MCF 10A (cell line): Measurements from ENCODE around the gene TPD52L1. TPM values are rescaled to one million over a fixed set of nuclear protein-coding genes. Genes with fewer than 3 reads are reported as not detected.
A peak's percentile ranks its signal among the peaks of the same experiment; 100 is the strongest.

ENCODE experiments used
- BruUV-seq: library from RNA; stranded (reverse); fragments of 400-500 nt; replicated peaks from 2 replicates; lab custom pipeline; 2021; lab: Mats Ljungman, UMichigan
- CTCF ChIA-PET: fragments of 300-600 bp; sonication (Branson Sonifier 250); formaldehyde crosslinking; extraction: SDS; loops from one replicate; lab custom pipeline; 2021; ENCODE audit warnings: antibody characterized with exemption, inconsistent platforms; lab: Yijun Ruan, JAX
- POLR2A ChIA-PET: fragments of 300-600, 350-650 bp; sonication (Branson Sonifier 250); formaldehyde crosslinking; extraction: SDS; loops from one replicate; lab custom pipeline; 2020; ENCODE audit warnings: antibody characterized with exemption, inconsistent platforms; lab: Yijun Ruan, JAX
- DNase-seq: peaks from one replicate; pipeline ENCODE4 v3.0.0-alpha.2; 2018; ENCODE audit not compliant: unreplicated experiment
- H3K27ac Mint-ChIP-seq: one replicate; pipeline ENCODE4 v1.8.0; 2022; ENCODE audit warnings: mild to moderate bottlenecking, low read depth, mixed read lengths; ENCODE audit not compliant: unreplicated experiment
- H3K27me3 Mint-ChIP-seq: one replicate; pipeline ENCODE4 v1.8.0; 2022; ENCODE audit warnings: mixed read lengths; ENCODE audit not compliant: insufficient read depth, unreplicated experiment
- H3K36me3 Mint-ChIP-seq: one replicate; pipeline ENCODE4 v1.8.0; 2022; ENCODE audit warnings: mild to moderate bottlenecking, moderate library complexity, mixed read lengths; ENCODE audit not compliant: insufficient read depth, unreplicated experiment
- H3K4me1 Mint-ChIP-seq: one replicate; pipeline ENCODE4 v1.8.0; 2022; ENCODE audit warnings: mixed read lengths; ENCODE audit not compliant: insufficient read depth, unreplicated experiment
- H3K4me3 Mint-ChIP-seq: one replicate; pipeline ENCODE4 v1.8.0; 2022; ENCODE audit warnings: mild to moderate bottlenecking, moderate library complexity, mixed read lengths; ENCODE audit not compliant: unreplicated experiment
- H3K9me3 Mint-ChIP-seq: one replicate; pipeline ENCODE4 v1.8.0; 2022; ENCODE audit warnings: mixed read lengths; ENCODE audit not compliant: unreplicated experiment
- CTCF ChIP-seq: fragments of 200-600 bp; IDR thresholded peaks from one replicate; pipeline ENCODE4 v1.8.0; 2022; ENCODE audit warnings: antibody characterized with exemption, mild to moderate bottlenecking; ENCODE audit not compliant: unreplicated experiment
- intact Hi-C: fragments of 100-400 bp; cut with micrococcal nuclease; formaldehyde crosslinking; loops from 2 replicates; pipeline ENCODE4 v1.14.1; 2022
- total RNA-seq: library from RNA; stranded (reverse); gene quantifications from 2 replicates; pipeline ENCODE4 v1.2.3, GENCODE V29; 2022

Gene TPD52L1
- total RNA-seq, 1 experiment from 2014 or later, result 69.5 TPM

GRCh38 chr6:125197795-125198269, 44.3 kb downstream of the TPD52L1 start:
- ChIA-PET POLR2A (interaction anchor here (0.6 to 2.8 kb wide), 21 partner anchors 10 to 598 kb away, joined by 3 to 17 read pairs (median 5); partner anchors contain the start of genes HDDC2 and TPD52L1), CTCF (interaction anchor here (0.6 to 3.2 kb wide), 8 partner anchors 10 to 589 kb away, joined by 3 to 18 read pairs (median 4); partner anchors contain the start of gene TPD52L1)
- BruUV-seq, result no TSS peak
- Mint-ChIP-seq H3K36me3 (no peaks in the 10 kb centered on the region), H3K27me3 (no peaks in the 10 kb centered on the region), H3K4me1 (peaks cover 62% of the 10 kb centered on the region), H3K4me3 (no peak overlapping the region), H3K27ac (peak overlapping the region; percentile 82), H3K9me3 (no peaks in the 10 kb centered on the region)
- intact Hi-C loops, result no loop called here
- TF ChIP-seq CTCF, result no peak
- DNase-seq, result peak; percentile 98

DNA sequence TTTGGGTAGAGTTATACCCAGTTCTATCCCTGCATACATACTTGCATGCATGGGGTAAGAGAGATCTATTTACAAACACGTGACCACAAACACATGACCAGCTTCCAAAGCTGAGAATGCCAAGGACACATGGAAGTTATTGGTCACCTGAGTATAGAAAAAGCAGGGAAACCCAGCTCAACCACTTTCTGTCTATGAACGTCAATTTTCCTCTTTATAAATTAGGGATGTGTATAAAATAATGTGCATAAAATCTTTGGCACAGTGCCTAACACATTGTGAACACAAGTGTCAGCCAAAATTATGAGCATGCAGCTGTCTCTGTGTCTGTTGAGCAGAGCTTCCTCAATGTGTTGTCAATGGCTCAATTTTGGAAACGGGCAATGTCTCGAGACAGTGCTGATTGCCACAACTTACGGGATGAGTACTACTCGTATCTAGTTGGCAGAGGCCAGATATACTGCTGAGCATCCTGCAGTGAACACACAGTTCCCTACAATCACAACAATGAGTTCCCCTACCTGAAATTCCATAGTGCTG, 44.9 kb downstream of the TPD52L1 start:
- no TSS peak for BruUV-seq
- Mint-ChIP-seq H3K4me3 (no peak overlapping the region), H3K27me3 (no peaks in the 10 kb centered on the region), H3K36me3 (no peaks in the 10 kb centered on the region), H3K27ac (peak overlapping the region; percentile 82), H3K9me3 (no peaks in the 10 kb centered on the region), H3K4me1 (peaks cover 56% of the 10 kb centered on the region)
- POLR2A ChIA-PET, result interaction anchor here (0.6 to 2.8 kb wide), 27 partner anchors 10 to 759 kb away, joined by 3 to 17 read pairs (median 4); partner anchors contain the start of genes HDDC2 and TPD52L1
- peak; percentile 57 for DNase-seq
- intact Hi-C loops, result no loop called here
- no peak for TF ChIP-seq CTCF
- CTCF ChIA-PET, result interaction anchor here (0.6 to 3.2 kb wide), 8 partner anchors 9 to 588 kb away, joined by 3 to 18 read pairs (median 4); partner anchors contain the start of gene TPD52L1

- BruUV-seq, result no TSS peak
- no peaks in the 10 kb centered on the region for H3K9me3 Mint-ChIP-seq
- intact Hi-C loops, result no loop called here
- no peaks in the 10 kb centered on the region for H3K27me3 Mint-ChIP-seq
- no peaks in the 10 kb centered on the region for H3K36me3 Mint-ChIP-seq
- no peak for DNase-seq
- CTCF ChIA-PET, result no interaction called here
- no peak for TF ChIP-seq CTCF
- H3K4me3 Mint-ChIP-seq, result no peak overlapping the region
- H3K27ac Mint-ChIP-seq, result peak overlapping the region; percentile 93
- POLR2A ChIA-PET, result no interaction called here
- peaks cover 51% of the 10 kb centered on the region for H3K4me1 Mint-ChIP-seq
Observed at GRCh38 chr6:125200941-125201340, 47.4 kb downstream of the TPD52L1 start.

DNA sequence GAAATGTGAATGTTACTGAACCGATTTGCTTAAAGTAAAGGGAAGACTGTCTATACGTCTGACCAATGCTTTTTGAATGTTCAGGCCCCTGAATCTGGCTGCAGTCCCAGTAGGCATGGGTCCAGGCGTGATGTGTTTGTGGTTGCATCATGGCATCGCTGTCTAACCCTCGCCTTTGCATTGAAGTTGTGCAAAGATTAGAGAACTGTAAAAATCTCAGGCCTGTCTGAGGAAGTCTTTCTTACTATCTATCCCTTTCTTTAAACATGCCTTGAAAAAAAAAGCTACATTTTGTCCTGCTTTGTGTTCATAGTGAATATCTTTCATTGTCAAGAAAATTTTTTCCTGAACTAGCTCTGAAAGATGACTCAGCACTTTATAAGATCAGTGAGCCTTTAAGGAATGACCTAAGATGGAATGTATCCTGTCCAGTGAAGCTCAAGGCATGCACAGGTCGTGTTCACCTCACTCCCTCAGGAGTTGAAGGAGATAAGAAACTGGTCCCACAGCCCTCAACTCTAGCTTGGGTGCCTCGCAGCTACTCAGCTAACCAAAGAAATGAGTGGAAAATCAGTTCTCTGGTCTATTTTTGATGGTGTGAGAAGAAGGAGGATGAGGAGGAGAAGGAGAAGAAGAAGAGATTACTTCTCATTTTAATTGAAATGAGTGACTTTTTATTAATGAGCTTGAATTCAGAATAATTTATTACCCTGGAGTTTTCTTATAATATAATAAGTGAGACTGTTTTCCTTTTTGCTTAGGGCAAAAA, 48.6 kb downstream of the TPD52L1 start:
- DNase-seq, result peak; percentile 96
- CTCF ChIA-PET, result interaction anchor here (0.6 to 2.6 kb wide), 20 partner anchors 9 to 1434 kb away, joined by 3 to 8 read pairs (median 4); partner anchors contain the start of gene TPD52L1
- H3K4me3 Mint-ChIP-seq, result peak overlapping the region; percentile 37
- peaks cover 42% of the 10 kb centered on the region for H3K4me1 Mint-ChIP-seq
- H3K9me3 Mint-ChIP-seq, result no peaks in the 10 kb centered on the region
- peak overlapping the region; percentile 93 for H3K27ac Mint-ChIP-seq
- no peak for TF ChIP-seq CTCF
- POLR2A ChIA-PET, result interaction anchor here (0.9 to 2.6 kb wide), 19 partner anchors 10 to 588 kb away, joined by 3 to 27 read pairs (median 4); partner anchors contain the start of genes HDDC2, NCOA7 and TPD52L1
- H3K36me3 Mint-ChIP-seq, result no peaks in the 10 kb centered on the region
- TSS peak; percentile 75 for BruUV-seq
- no peaks in the 10 kb centered on the region for H3K27me3 Mint-ChIP-seq
- intact Hi-C loops, result no loop called here
